Muscle of leg (tissue), 11 donors: ENCODE results near the gene LAMA2. TPM values are rescaled to one million over a fixed set of nuclear protein-coding genes. Genes with fewer than 3 reads are reported as not detected.
A peak's percentile ranks its signal among the peaks of the same experiment; 100 is the strongest.

Experiments used
- DNase-seq: peaks from one replicate; pipeline ENCODE4 v3.0.0; 2013
- H3K27ac ChIP-seq: one replicate; pipeline ENCODE4 v1.5.1; 2013; ENCODE audit warnings: mild to moderate bottlenecking, low read length, control low read depth
- H3K27me3 ChIP-seq: one replicate; pipeline ENCODE4 v1.6.1; 2013; ENCODE audit warnings: low read length; ENCODE audit not compliant: control insufficient read depth, insufficient read depth
- H3K36me3 ChIP-seq: one replicate; pipeline ENCODE4 v1.6.1; 2013; ENCODE audit warnings: low read length; ENCODE audit not compliant: control insufficient read depth, insufficient read depth
- H3K4me1 ChIP-seq: one replicate; pipeline ENCODE4 v1.6.1; 2013; ENCODE audit warnings: low read length; ENCODE audit not compliant: control insufficient read depth, insufficient read depth
- H3K4me3 ChIP-seq: one replicate; pipeline ENCODE4 v1.5.1; 2013; ENCODE audit warnings: low read length, control low read depth
- H3K9me3 ChIP-seq: replicated peaks from 2 replicates; pipeline ENCODE4 v1.6.1; 2013; ENCODE audit warnings: low read depth, low read length; ENCODE audit not compliant: control insufficient read depth
- WGBS: methylation state at CpG from one replicate; pipeline ENCODE4 v1.1.5; 2013; ENCODE audit warnings: missing lambda C conversion rate; ENCODE audit not compliant: insufficient coverage; 5-methylcytosine and 5-hydroxymethylcytosine counted together
- polyA plus RNA-seq, 8 donors: library from polyadenylated mRNA; unstranded; fragments of 120-200 nt; gene quantifications; one replicate each; pipeline versions ENCODE4 v1.2.1 to v1.2.3, GENCODE V29; 2013; ENCODE audit warnings: inconsistent platforms in 1 of 8, low replicate concordance in 1 of 8; ENCODE audit not compliant: insufficient read length in 8 of 8, insufficient read depth in 1 of 8
- total RNA-seq: library from RNA; stranded (reverse); fragments of 120-200 nt; gene quantifications from one replicate; pipeline ENCODE4 v1.2.4, GENCODE V29; 2013

LAMA2 gene
- total and polyA plus RNA-seq, 9 donors: 105 to 165 (median 140) TPM

GRCh38 chr6:129417416-129418086 lies 534.6 kb downstream of the LAMA2 start:
- no peaks in the 10 kb centered on the region for H3K27me3 ChIP-seq
- no peaks in the 10 kb centered on the region for H3K9me3 ChIP-seq
- no peak overlapping the region for H3K4me3 ChIP-seq
- H3K27ac ChIP-seq: no peak overlapping the region
- WGBS: 94% methylated on average over 6 of the region's 8 CpGs
- no peak for DNase-seq
- H3K4me1 ChIP-seq: no peaks in the 10 kb centered on the region
- peaks cover 6% of the 10 kb centered on the region for H3K36me3 ChIP-seq

- no CpG with 5 or more reads among the region's 2 CpGs for WGBS
- no peaks in the 10 kb centered on the region for H3K9me3 ChIP-seq
- H3K36me3 ChIP-seq: peaks cover 6% of the 10 kb centered on the region
- H3K4me1 ChIP-seq: no peaks in the 10 kb centered on the region
- H3K4me3 ChIP-seq: no peak overlapping the region
- H3K27ac ChIP-seq: no peak overlapping the region
- H3K27me3 ChIP-seq: no peaks in the 10 kb centered on the region
- no peak for DNase-seq
Measured at GRCh38 chr6:129419324-129419723, 536.4 kb downstream of the LAMA2 start.

GRCh38 chr6:129426343-129426742 lies 543.4 kb downstream of the LAMA2 start:
- WGBS: no CpG with 5 or more reads among the region's 2 CpGs
- no peak for DNase-seq
- no peaks in the 10 kb centered on the region for H3K4me1 ChIP-seq
- H3K9me3 ChIP-seq: no peaks in the 10 kb centered on the region
- no peak overlapping the region for H3K4me3 ChIP-seq
- H3K36me3 ChIP-seq: peaks cover 4% of the 10 kb centered on the region
- H3K27me3 ChIP-seq: no peaks in the 10 kb centered on the region
- no peak overlapping the region for H3K27ac ChIP-seq

GRCh38 chr6:129429956-129430355 lies 547.0 kb downstream of the LAMA2 start:
- no peak overlapping the region for H3K27ac ChIP-seq
- no peak overlapping the region for H3K4me3 ChIP-seq
- WGBS: no CpG with 5 or more reads among the region's 2 CpGs
- no peak for DNase-seq
- H3K4me1 ChIP-seq: no peaks in the 10 kb centered on the region
- no peaks in the 10 kb centered on the region for H3K27me3 ChIP-seq
- no peaks in the 10 kb centered on the region for H3K9me3 ChIP-seq
- peaks cover 6% of the 10 kb centered on the region for H3K36me3 ChIP-seq

GRCh38 chr6:129432738-129433137 lies 549.8 kb downstream of the LAMA2 start:
- Histone ChIP-seq H3K4me3 (no peak overlapping the region), H3K36me3 (peaks cover 4% of the 10 kb centered on the region), H3K9me3 (no peaks in the 10 kb centered on the region), H3K4me1 (no peaks in the 10 kb centered on the region), H3K27ac (no peak overlapping the region), H3K27me3 (no peaks in the 10 kb centered on the region)
- DNase-seq: no peak
- WGBS: no CpG with 5 or more reads among the region's 1 CpG

GRCh38 chr6:129434091-129434490 lies 551.2 kb downstream of the LAMA2 start:
- no peaks in the 10 kb centered on the region for H3K9me3 ChIP-seq
- WGBS: no CpG with 5 or more reads among the region's 3 CpGs
- no peak overlapping the region for H3K4me3 ChIP-seq
- no peaks in the 10 kb centered on the region for H3K27me3 ChIP-seq
- H3K27ac ChIP-seq: no peak overlapping the region
- H3K36me3 ChIP-seq: peaks cover 2% of the 10 kb centered on the region
- DNase-seq: no peak
- H3K4me1 ChIP-seq: no peaks in the 10 kb centered on the region

- WGBS: 45% methylated on average over 2 of the region's 8 CpGs
Measured at GRCh38 chr6:129440691-129441090, 557.8 kb downstream of the LAMA2 start.

GRCh38 chr6:129444683-129445082 lies 561.7 kb downstream of the LAMA2 start:
- no peaks in the 10 kb centered on the region for H3K9me3 ChIP-seq
- no peaks in the 10 kb centered on the region for H3K27me3 ChIP-seq
- no peak for DNase-seq
- H3K4me3 ChIP-seq: no peak overlapping the region
- peaks cover 5% of the 10 kb centered on the region for H3K36me3 ChIP-seq
- no peaks in the 10 kb centered on the region for H3K4me1 ChIP-seq
- no CpG with 5 or more reads among the region's 3 CpGs for WGBS
- no peak overlapping the region for H3K27ac ChIP-seq

More at GRCh38 chr6:129440691-129441090, 557.8 kb downstream of the LAMA2 start:
- H3K9me3 ChIP-seq: no peaks in the 10 kb centered on the region
- peak; percentile 44 for DNase-seq
- H3K4me1 ChIP-seq: no peaks in the 10 kb centered on the region
- H3K27ac ChIP-seq: no peak overlapping the region
- no peaks in the 10 kb centered on the region for H3K27me3 ChIP-seq
- H3K36me3 ChIP-seq: peaks cover 5% of the 10 kb centered on the region
- H3K4me3 ChIP-seq: no peak overlapping the region

GRCh38 chr6:129446272-129447197 lies 563.6 kb downstream of the LAMA2 start:
- Histone ChIP-seq H3K27ac (no peak overlapping the region), H3K9me3 (no peaks in the 10 kb centered on the region), H3K36me3 (no peaks in the 10 kb centered on the region), H3K27me3 (no peaks in the 10 kb centered on the region), H3K4me1 (no peaks in the 10 kb centered on the region), H3K4me3 (no peak overlapping the region)
- no peak for DNase-seq
- WGBS: no CpG with 5 or more reads among the region's 7 CpGs

- no peaks in the 10 kb centered on the region for H3K27me3 ChIP-seq
- H3K9me3 ChIP-seq: no peaks in the 10 kb centered on the region
- no peaks in the 10 kb centered on the region for H3K36me3 ChIP-seq
- H3K4me3 ChIP-seq: no peak overlapping the region
- no CpG with 5 or more reads among the region's 3 CpGs for WGBS
- H3K4me1 ChIP-seq: no peaks in the 10 kb centered on the region
- H3K27ac ChIP-seq: no peak overlapping the region
- no peak for DNase-seq
Measured at GRCh38 chr6:129447198-129447565, 564.2 kb downstream of the LAMA2 start.
